GM19023 (cell line): ENCODE measurements around the gene SCP2.

ENCODE experiments used
- ATAC-seq: cut with Tn5 transposase; IDR thresholded peaks from one replicate; pipeline ENCODE4 v1.9.1; 2021; ENCODE audit warnings: mild to moderate bottlenecking, moderate library complexity; ENCODE audit not compliant: unreplicated experiment

Gene SCP2

GRCh38 chr1:53093778-53094532 is 166.9 kb downstream of the SCP2 start:
- ATAC-seq, result no peak

GRCh38 chr1:53094533-53094919 is 167.4 kb downstream of the SCP2 start:
- no peak for ATAC-seq
